ENCODE measurements around the gene PWWP3B. TPM values are rescaled to one million over a fixed set of nuclear protein-coding genes. Genes with fewer than 3 reads are reported as not detected.
A peak's percentile ranks its signal among the peaks of the same experiment; 100 is the strongest.

PWWP3B gene
- total RNA-seq, 1 donor = not detected

GRCh38 chrX:106159861-106160282 lies 8.2 kb upstream of the PWWP3B start:
- Histone ChIP-seq H2AFZ (ENCODE audit: low read length) (no peak overlapping the region), H3K27me3 (ENCODE audit: insufficient read depth, low read length) (no peaks in the 10 kb centered on the region), H3K36me3 (ENCODE audit: insufficient read depth, low read length) (no peaks in the 10 kb centered on the region), H3K4me1 (ENCODE audit: insufficient read depth, low read length) (no peaks in the 10 kb centered on the region), H3K4me3 (ENCODE audit: insufficient read depth, low read length) (no peak overlapping the region), H3K27ac (ENCODE audit: low read depth, low read length) (no peak overlapping the region), H3K79me2 (ENCODE audit: insufficient read depth, low read length) (no peaks in the 10 kb centered on the region), H3K4me2 (ENCODE audit: insufficient read depth, low read length) (no peak overlapping the region), H4K20me1 (ENCODE audit: insufficient read depth, low read length) (no peaks in the 10 kb centered on the region), H3K9me3 (ENCODE audit: low read depth, low read length) (no peaks in the 10 kb centered on the region)
- TF ChIP-seq CTCF (IDR thresholded peaks at IDR 0.05; ENCODE audit: extremely low read depth, low read depth, low read length) = no peak
- DNase-seq (ENCODE audit: insufficient read length, low spot score, missing footprints) = peak; percentile 55

GRCh38 chrX:106170318-106170717 lies 2.2 kb downstream of the PWWP3B start:
- H3K79me2 ChIP-seq (ENCODE audit: insufficient read depth, low read length) = no peaks in the 10 kb centered on the region
- TF ChIP-seq CTCF (IDR thresholded peaks at IDR 0.05; ENCODE audit: extremely low read depth, low read depth, low read length) = peak; percentile 36

GRCh38 chrX:106171293-106171820 lies 3.3 kb downstream of the PWWP3B start:
- Histone ChIP-seq H2AFZ (ENCODE audit: low read length) (no peak overlapping the region), H3K4me3 (ENCODE audit: insufficient read depth, low read length) (no peak overlapping the region), H3K27me3 (ENCODE audit: insufficient read depth, low read length) (no peaks in the 10 kb centered on the region), H3K36me3 (ENCODE audit: insufficient read depth, low read length) (no peaks in the 10 kb centered on the region), H3K4me1 (ENCODE audit: insufficient read depth, low read length) (no peaks in the 10 kb centered on the region), H3K27ac (ENCODE audit: low read depth, low read length) (no peak overlapping the region), H3K9me3 (ENCODE audit: low read depth, low read length) (no peaks in the 10 kb centered on the region), H3K4me2 (ENCODE audit: insufficient read depth, low read length) (no peak overlapping the region), H3K79me2 (ENCODE audit: insufficient read depth, low read length) (no peaks in the 10 kb centered on the region), H4K20me1 (ENCODE audit: insufficient read depth, low read length) (no peaks in the 10 kb centered on the region)
- no peak for DNase-seq (ENCODE audit: insufficient read length, low spot score, missing footprints)
- no peak for TF ChIP-seq CTCF (IDR thresholded peaks at IDR 0.05; ENCODE audit: extremely low read depth, low read depth, low read length)

More at GRCh38 chrX:106170318-106170717, 2.2 kb downstream of the PWWP3B start:
- Histone ChIP-seq H3K27ac (ENCODE audit: low read depth, low read length) (no peak overlapping the region), H3K4me1 (ENCODE audit: insufficient read depth, low read length) (no peaks in the 10 kb centered on the region), H3K36me3 (ENCODE audit: insufficient read depth, low read length) (no peaks in the 10 kb centered on the region), H3K9me3 (ENCODE audit: low read depth, low read length) (no peaks in the 10 kb centered on the region), H3K4me3 (ENCODE audit: insufficient read depth, low read length) (no peak overlapping the region), H3K4me2 (ENCODE audit: insufficient read depth, low read length) (no peak overlapping the region), H4K20me1 (ENCODE audit: insufficient read depth, low read length) (no peaks in the 10 kb centered on the region), H3K27me3 (ENCODE audit: insufficient read depth, low read length) (no peaks in the 10 kb centered on the region), H2AFZ (ENCODE audit: low read length) (no peak overlapping the region)
- DNase-seq (ENCODE audit: insufficient read length, low spot score, missing footprints) = no peak

DNA sequence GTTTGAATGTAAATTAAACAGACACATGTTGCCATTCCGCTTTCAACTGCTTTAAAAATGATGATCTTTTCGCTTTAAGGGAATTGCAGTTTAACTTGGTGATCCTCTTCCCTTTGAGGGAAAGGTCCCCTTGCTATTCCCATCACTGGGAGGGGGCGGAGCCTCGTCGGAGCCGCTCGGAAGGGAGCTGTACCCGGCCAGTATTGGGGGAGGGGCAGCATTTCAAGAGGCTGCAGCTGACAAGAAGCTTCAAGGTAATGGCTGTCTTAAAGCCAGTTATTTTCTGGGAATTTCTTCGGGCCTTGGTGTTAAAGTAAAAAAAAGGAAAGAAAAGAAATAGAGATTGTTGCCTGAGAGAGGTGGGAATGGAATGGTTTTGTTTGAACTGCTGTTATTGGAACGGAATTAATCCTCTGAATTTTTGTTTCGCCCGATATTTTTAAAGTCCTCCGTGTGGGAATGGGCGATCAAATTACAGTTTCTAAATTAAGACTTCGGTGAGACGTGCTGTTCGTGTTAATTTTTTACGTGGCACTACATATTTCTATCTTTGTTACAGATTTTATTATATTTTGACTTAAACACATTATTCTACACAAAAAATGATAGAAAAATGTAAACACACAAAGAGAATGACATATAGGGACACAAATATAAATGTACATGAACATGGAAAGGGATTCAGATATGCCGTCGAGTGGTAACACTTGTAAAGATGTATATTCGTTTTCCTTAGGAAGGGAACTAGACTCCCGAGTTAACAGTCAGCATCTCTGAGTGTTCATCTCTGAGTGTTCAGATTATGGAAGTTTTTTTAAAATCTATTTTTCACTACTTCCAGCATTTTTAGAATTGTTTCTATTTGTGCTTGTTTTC lies 9.2 kb downstream of the PWWP3B start:
- no peak overlapping the region for H3K27ac ChIP-seq (ENCODE audit: low read depth, low read length)
- H2AFZ ChIP-seq (ENCODE audit: low read length) = no peak overlapping the region
- H3K27me3 ChIP-seq (ENCODE audit: insufficient read depth, low read length) = peaks cover 2% of the 10 kb centered on the region
- no peaks in the 10 kb centered on the region for H3K36me3 ChIP-seq (ENCODE audit: insufficient read depth, low read length)
- no peak overlapping the region for H3K4me2 ChIP-seq (ENCODE audit: insufficient read depth, low read length)
- no peak for TF ChIP-seq CTCF (IDR thresholded peaks at IDR 0.05; ENCODE audit: extremely low read depth, low read depth, low read length)
- H4K20me1 ChIP-seq (ENCODE audit: insufficient read depth, low read length) = no peaks in the 10 kb centered on the region
- no peak overlapping the region for H3K4me3 ChIP-seq (ENCODE audit: insufficient read depth, low read length)
- no peaks in the 10 kb centered on the region for H3K4me1 ChIP-seq (ENCODE audit: insufficient read depth, low read length)
- H3K79me2 ChIP-seq (ENCODE audit: insufficient read depth, low read length) = no peaks in the 10 kb centered on the region
- no peak for DNase-seq (ENCODE audit: insufficient read length, low spot score, missing footprints)
- no peaks in the 10 kb centered on the region for H3K9me3 ChIP-seq (ENCODE audit: low read depth, low read length)
